Measurements from ENCODE around the gene KRT5. TPM values are rescaled to one million over a fixed set of nuclear protein-coding genes. Genes with fewer than 3 reads are reported as not detected.
"Not testable (repeated sequence)": the region's sequence is repeated elsewhere in the genome, so short reads cannot be mapped to it uniquely, and the experiment has no call there.

The KRT5 gene
- total RNA-seq, 1 donor, result 0.42 TPM

- no peaks in the 10 kb centered on the region for H3K4me1 ChIP-seq (ENCODE audit: insufficient read depth, low read length)
- H3K4me3 ChIP-seq (ENCODE audit: low read length), result no peak overlapping the region
- H3K9me3 ChIP-seq (ENCODE audit: low read depth, low read length), result no peaks in the 10 kb centered on the region
- no peaks in the 10 kb centered on the region for H3K27me3 ChIP-seq (ENCODE audit: insufficient read depth, low read length)
These were observed 2.3 kb downstream of the KRT5 start for GRCh38 chr12:52517888-52518287.

GRCh38 chr12:52517005-52517835 is 3.0 kb downstream of the KRT5 start:
- H3K4me3 ChIP-seq (ENCODE audit: low read length), result no peak overlapping the region
- no peaks in the 10 kb centered on the region for H3K27me3 ChIP-seq (ENCODE audit: insufficient read depth, low read length)
- H3K4me1 ChIP-seq (ENCODE audit: insufficient read depth, low read length), result no peaks in the 10 kb centered on the region
- no peaks in the 10 kb centered on the region for H3K9me3 ChIP-seq (ENCODE audit: low read depth, low read length)

GRCh38 chr12:52515927-52516831 is 4.0 kb downstream of the KRT5 start:
- Histone ChIP-seq H3K4me1 (ENCODE audit: insufficient read depth, low read length) (no peaks in the 10 kb centered on the region), H3K9me3 (ENCODE audit: low read depth, low read length) (peaks cover under 1% of the 10 kb centered on the region), H3K4me3 (ENCODE audit: low read length) (no peak overlapping the region), H3K27me3 (ENCODE audit: insufficient read depth, low read length) (peaks cover 2% of the 10 kb centered on the region)

- Histone ChIP-seq H3K4me1 (ENCODE audit: insufficient read depth, low read length) (no peaks in the 10 kb centered on the region), H3K4me3 (ENCODE audit: low read length) (no peak overlapping the region), H3K27me3 (ENCODE audit: insufficient read depth, low read length) (peaks cover 4% of the 10 kb centered on the region), H3K9me3 (ENCODE audit: low read depth, low read length) (peaks cover 9% of the 10 kb centered on the region)
These were observed 4.9 kb downstream of the KRT5 start for GRCh38 chr12:52515319-52515646.

GRCh38 chr12:52514471-52515318 is 5.5 kb downstream of the KRT5 start:
- Histone ChIP-seq H3K9me3 (ENCODE audit: low read depth, low read length) (peaks cover 12% of the 10 kb centered on the region), H3K4me3 (ENCODE audit: low read length) (no peak overlapping the region), H3K27me3 (ENCODE audit: insufficient read depth, low read length) (peaks cover 5% of the 10 kb centered on the region), H3K4me1 (ENCODE audit: insufficient read depth, low read length) (no peaks in the 10 kb centered on the region)

GRCh38 chr12:52513736-52514135 is 6.5 kb downstream of the KRT5 start:
- peaks cover 5% of the 10 kb centered on the region for H3K27me3 ChIP-seq (ENCODE audit: insufficient read depth, low read length)
- H3K4me1 ChIP-seq (ENCODE audit: insufficient read depth, low read length), result no peaks in the 10 kb centered on the region

GRCh38 chr12:52508211-52508610 is 12.0 kb downstream of the KRT5 start:
- Histone ChIP-seq H3K27me3 (ENCODE audit: insufficient read depth, low read length) (peaks cover 16% of the 10 kb centered on the region), H3K4me1 (ENCODE audit: insufficient read depth, low read length) (no peaks in the 10 kb centered on the region), H3K4me3 (ENCODE audit: low read length) (no peak overlapping the region), H3K9me3 (ENCODE audit: low read depth, low read length) (peaks cover 12% of the 10 kb centered on the region)

More at GRCh38 chr12:52513736-52514135, 6.5 kb downstream of the KRT5 start:
- peaks cover 12% of the 10 kb centered on the region for H3K9me3 ChIP-seq (ENCODE audit: low read depth, low read length)
- no peak overlapping the region for H3K4me3 ChIP-seq (ENCODE audit: low read length)

- Histone ChIP-seq H3K27me3 (ENCODE audit: insufficient read depth, low read length) (peaks cover 16% of the 10 kb centered on the region), H3K4me3 (ENCODE audit: low read length) (no peak overlapping the region), H3K4me1 (ENCODE audit: insufficient read depth, low read length) (no peaks in the 10 kb centered on the region), H3K9me3 (ENCODE audit: low read depth, low read length) (peaks cover 12% of the 10 kb centered on the region)
These were observed 13.1 kb downstream of the KRT5 start for GRCh38 chr12:52506858-52507715.

- H3K27me3 ChIP-seq (ENCODE audit: insufficient read depth, low read length), result peaks cover 11% of the 10 kb centered on the region
- no peaks in the 10 kb centered on the region for H3K9me3 ChIP-seq (ENCODE audit: low read depth, low read length)
- H3K4me3 ChIP-seq (ENCODE audit: low read length), result no peak overlapping the region
- H3K4me1 ChIP-seq (ENCODE audit: insufficient read depth, low read length), result no peaks in the 10 kb centered on the region
These were observed 17.3 kb downstream of the KRT5 start for GRCh38 chr12:52502877-52503276.

GRCh38 chr12:52501490-52501889 is 18.7 kb downstream of the KRT5 start:
- Histone ChIP-seq H3K9me3 (ENCODE audit: low read depth, low read length) (no peaks in the 10 kb centered on the region), H3K27me3 (ENCODE audit: insufficient read depth, low read length) (peaks cover 7% of the 10 kb centered on the region), H3K4me1 (ENCODE audit: insufficient read depth, low read length) (no peaks in the 10 kb centered on the region), H3K4me3 (ENCODE audit: low read length) (no peak overlapping the region)

- H3K4me1 ChIP-seq (ENCODE audit: insufficient read depth, low read length); H3K4me3 ChIP-seq (ENCODE audit: low read length); H3K9me3 ChIP-seq (ENCODE audit: low read depth, low read length); H3K27me3 ChIP-seq (ENCODE audit: insufficient read depth, low read length): not testable (repeated sequence)
These were observed 19.6 kb downstream of the KRT5 start for GRCh38 chr12:52500574-52500973.

GRCh38 chr12:52499806-52500560 is 20.2 kb downstream of the KRT5 start:
- H3K4me3 ChIP-seq (ENCODE audit: low read length), result no peak overlapping the region
- peaks cover 3% of the 10 kb centered on the region for H3K27me3 ChIP-seq (ENCODE audit: insufficient read depth, low read length)
- H3K4me1 ChIP-seq (ENCODE audit: insufficient read depth, low read length), result no peaks in the 10 kb centered on the region
- H3K9me3 ChIP-seq (ENCODE audit: low read depth, low read length), result no peaks in the 10 kb centered on the region

- Histone ChIP-seq H3K4me1 (ENCODE audit: insufficient read depth, low read length) (no peaks in the 10 kb centered on the region), H3K9me3 (ENCODE audit: low read depth, low read length) (no peaks in the 10 kb centered on the region), H3K4me3 (ENCODE audit: low read length) (no peak overlapping the region), H3K27me3 (ENCODE audit: insufficient read depth, low read length) (peaks cover 2% of the 10 kb centered on the region)
These were observed 21.2 kb downstream of the KRT5 start for GRCh38 chr12:52498946-52499345.

Data from mononuclear cell (primary cell).